CD4-positive, alpha-beta T cell treated with Interleukin-2 at 100 ng/mL for 4 hours (primary cell): ENCODE results near the gene CXCR2.
A peak's percentile ranks its signal among the peaks of the same experiment; 100 is the strongest.
"Not testable (repeated sequence)": the region's sequence is repeated elsewhere in the genome, so short reads cannot be mapped to it uniquely, and the experiment has no call there.

Experiments
- DNase-seq: peaks from one replicate; pipeline ENCODE4 v3.0.0-alpha.2; 2020; ENCODE audit warnings: low spot score

The CXCR2 gene

GRCh38 chr2:218130377-218130776, 4.5 kb downstream of the CXCR2 start:
- DNase-seq = no peak

DNA sequence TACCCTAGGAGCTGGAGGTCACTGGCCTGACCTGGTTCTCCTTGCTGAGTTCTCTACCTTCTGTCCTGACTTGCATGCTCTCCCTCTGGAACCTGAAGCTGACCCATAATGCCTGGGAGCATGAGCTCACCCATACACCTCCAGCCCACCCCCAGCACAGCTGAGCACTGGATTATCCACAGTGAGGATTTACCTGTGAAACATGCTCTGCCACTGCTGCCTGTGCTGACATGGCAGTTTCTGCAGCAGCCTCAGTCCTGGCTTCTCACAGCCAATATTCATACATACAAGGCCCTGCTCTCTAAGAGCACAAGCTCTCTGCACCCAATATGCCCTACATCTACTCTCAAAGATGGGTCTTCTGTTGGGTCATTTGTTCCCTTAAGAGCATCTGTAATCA, 5.0 kb downstream of the CXCR2 start:
- DNase-seq = no peak

DNA sequence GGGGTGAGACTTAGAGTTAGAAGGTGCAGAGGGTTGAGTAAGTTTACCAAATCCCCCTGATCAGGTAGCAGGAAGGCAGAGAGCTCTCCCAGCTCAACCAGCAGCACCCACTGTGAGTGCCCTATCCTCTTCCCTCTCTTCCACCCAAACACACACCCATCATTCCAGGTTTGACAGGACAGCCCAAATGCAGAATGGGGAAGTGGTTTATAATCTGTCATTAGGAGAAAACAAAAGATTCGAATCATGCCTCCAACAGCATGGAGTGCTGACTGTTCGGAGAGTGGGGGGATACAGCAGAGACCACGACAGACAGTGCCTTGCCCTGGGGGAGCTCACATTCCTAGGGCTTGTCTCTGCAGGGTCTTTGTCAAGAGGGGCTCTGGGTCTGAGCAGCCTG, 11.7 kb downstream of the CXCR2 start:
- no peak for DNase-seq

DNA sequence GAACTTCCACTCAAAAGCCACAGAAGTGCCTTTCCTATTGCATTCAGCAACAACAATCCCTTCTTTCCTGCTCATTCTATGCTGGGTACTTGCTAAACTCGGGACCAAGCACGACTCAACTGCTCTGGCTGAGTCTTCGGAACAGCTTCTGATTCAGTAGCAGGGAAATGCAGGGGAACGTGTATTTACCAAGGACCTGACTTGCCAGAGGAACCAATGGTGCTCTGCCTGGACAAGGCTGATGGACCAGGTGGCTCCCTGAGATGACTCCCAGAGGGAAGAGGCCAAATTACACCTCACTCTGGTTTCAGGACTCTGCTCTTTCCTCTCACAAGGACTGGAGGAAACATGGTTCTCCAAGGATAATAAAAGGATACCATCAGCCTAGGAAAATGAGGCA, 12.2 kb downstream of the CXCR2 start:
- no peak for DNase-seq

DNA sequence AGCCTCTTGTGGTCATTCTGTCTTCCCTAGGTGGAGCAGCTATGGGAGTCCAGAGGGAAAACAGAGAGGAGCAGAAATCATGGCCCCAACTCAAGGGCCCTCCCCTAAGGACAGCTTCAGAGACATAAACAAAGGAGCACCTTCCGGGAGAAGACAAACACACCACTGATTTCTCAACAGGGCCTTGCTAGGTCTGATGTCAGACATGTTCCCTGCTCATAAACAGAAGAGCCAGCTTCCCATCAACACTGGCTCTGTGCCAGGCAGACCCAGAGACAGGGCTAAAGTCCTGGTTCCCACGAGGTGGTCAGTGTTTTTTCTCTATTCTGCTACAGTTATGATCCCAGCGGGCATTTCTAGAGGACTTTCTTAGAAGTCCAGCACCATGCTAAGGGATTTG, 19.3 kb downstream of the CXCR2 start:
- DNase-seq = no peak

DNA sequence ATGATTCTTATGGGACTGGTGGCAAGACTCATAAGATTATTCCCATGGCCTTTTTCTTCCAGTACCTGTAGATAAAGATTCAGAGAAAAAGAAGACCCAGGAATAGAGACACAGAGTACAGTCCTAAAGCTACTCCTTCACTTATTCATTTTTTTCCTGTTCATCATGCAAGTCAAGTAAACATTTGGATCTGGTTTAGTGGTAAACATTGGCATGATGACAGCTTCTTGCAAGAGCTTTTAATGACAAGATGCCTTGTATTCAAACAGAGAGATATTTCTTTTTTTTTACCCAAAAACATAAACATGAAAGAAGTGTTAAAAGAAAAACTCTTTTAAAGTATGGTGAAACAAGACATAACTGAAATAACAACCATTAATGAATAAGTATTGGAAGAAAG, 20.2 kb downstream of the CXCR2 start:
- no peak for DNase-seq

DNA sequence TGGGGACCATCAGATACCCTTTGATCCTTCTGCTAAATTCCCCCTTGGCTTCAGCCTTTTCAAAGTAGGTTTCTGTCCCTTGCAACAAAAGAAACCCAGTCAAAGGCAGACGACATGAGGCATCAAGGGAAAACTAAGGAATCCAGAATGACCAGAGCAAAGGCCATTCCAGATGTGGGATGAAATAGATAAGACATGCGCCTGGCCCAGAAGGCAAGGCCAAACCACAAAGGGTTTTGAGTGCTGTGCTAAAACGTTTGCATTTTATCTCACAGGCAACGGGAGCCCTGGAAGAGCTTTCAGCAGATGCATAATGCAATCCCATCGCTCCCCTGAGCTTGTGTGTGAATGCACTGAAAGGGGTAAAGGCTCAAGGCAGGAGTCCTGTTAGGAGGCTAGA, 23.3 kb downstream of the CXCR2 start:
- no peak for DNase-seq

DNA sequence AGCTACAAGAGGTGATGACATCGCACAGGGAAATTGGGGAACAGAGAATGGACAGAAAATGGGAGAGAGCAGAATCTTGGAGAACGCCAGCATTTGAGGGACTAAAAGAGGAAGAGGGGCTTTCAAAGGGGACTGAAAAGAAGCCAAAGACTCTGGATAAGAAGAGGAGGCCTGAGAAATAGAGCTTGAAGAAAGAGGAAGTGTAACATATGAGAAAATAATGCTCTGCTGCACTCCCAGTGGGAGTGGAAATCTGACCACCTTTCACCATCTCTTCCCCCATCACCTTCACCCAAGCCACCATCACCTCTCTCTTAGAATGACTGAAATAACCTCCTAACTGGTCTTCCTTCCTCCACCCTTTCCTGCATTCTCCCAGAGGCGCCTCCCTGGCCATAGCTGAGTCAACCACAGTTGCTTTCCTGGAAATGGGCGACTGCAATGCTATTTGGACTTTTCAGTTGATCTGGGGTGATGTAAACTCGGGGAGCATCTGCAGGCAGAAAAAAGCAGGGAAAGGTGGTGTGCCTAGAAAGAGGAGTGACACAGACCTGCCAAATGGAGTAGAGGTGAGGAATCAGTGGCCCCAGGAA, 24.1 kb downstream of the CXCR2 start:
- no peak for DNase-seq

DNA sequence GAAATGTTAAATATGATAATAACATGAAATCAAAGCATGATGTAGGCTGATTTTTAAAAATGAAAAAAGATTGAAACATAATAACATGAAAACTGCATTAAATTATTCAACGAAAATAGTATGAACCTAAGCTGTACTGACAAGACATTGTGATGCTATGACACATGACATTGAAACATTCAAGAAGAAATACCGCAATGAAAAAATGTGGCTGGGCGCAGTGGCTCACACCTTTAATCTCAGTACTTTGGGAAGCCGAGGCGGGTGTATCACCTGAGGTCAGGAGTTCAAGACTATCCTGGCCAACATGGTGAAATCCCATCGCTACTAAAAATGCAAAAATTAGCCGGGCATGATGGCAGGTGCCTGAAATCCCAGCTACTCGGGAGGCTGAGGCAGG, 26.3 kb downstream of the CXCR2 start:
- DNase-seq = no peak

- DNase-seq = no peak
These were observed 26.9 kb downstream of the CXCR2 start for GRCh38 chr2:218152777-218153176.

DNA sequence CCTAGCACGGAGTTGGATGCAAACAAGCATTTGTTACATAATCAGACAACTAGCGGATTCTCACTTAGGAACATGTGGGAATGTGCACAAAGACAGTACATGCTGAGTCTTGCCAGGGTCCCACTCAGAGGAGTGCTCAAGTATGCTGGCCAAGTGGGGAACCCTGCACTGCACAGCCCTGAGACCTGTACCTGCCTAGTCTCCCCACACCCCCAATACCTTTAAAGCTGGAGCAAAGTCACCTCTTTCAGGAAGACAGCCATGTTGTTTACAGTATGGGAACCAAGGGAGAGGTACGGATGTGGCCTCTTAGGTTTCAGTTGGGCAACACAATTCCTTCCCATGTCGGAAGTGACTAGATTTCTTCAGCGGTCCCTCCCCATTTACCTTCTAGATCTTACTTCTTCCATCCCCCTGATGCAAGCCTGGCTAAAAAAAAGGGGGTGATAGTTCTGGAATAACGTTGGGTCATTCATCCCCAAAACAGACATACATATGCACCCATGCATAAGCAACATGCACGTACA, 30.2 kb downstream of the CXCR2 start:
- no peak for DNase-seq

DNA sequence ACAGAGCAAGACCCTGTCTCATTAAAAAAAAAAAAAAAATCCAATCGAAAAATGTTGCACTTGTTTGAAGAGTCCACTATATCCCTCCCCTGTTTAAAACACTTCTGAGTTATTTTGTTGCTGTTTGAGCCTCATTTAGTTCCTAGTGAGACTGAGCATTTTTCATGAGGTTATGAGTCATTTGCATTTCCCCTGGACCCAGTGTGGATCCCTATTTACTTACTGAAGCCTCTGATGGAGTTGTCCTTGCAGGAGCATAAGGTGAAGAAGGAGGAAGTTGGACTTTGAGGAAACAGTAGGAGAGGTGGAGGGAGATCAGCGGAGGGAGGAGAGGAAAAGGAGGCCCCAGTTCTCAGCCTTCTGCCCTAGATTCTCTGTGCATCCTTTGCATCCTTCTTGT, 35.8 kb downstream of the CXCR2 start:
- no peak for DNase-seq

- DNase-seq = no peak
These were observed 37.0 kb downstream of the CXCR2 start for GRCh38 chr2:218162814-218163213.

GRCh38 chr2:218166791-218167190, 41.0 kb downstream of the CXCR2 start, which contains the start of gene CXCR1:
TSS of gene CXCR1 (minus strand) at chr2:218166962. CDS start at chr2:218165211, 1,751 bp downstream.
- DNase-seq = peak; percentile 74

DNA sequence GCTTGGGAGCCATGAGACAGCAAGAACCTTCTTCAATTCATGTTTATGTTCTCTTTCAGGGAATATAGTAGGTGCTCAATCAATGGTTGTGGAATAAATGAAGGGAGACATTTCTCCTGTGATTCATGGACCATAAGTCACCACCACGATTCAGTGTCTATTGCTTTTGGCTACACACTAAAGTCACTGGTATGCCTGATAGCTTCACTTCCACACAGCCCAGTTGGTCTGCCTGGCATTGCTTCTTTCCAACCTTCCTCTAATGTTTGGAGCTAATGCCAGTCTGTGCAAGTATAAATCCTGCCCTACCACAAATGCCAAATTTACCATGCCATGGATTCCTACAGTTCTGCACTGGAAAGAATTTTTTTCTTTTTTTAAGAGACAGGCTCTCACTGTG, 42.2 kb downstream of the CXCR2 start:
- no peak for DNase-seq

- peak; percentile 78 for DNase-seq
These were observed 43.0 kb downstream of the CXCR2 start for GRCh38 chr2:218168635-218169462.

- no peak for DNase-seq
These were observed 44.1 kb downstream of the CXCR2 start for GRCh38 chr2:218169757-218170546.

- not testable (repeated sequence) for DNase-seq
These were observed 45.9 kb downstream of the CXCR2 start for GRCh38 chr2:218171744-218172143.

DNA sequence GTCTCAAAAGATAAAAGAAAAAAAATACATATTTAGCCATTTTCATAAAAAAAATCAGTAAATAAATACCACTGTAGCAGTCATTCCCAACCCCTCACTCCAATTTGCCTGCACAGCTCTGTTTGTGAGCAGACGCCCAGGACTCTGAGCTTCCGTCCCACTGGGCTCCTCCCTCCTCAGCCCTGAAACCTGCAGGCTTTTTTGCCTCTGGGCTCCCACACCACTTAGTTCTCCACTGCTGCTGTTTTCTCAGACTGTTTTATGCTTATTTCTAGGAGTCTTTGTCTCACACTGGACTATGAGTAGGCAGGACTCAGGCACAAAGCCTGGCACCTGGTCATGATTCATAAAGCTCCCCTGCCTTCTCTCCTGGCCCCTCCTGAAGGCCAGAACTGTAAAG, 47.0 kb downstream of the CXCR2 start:
- no peak for DNase-seq

DNA sequence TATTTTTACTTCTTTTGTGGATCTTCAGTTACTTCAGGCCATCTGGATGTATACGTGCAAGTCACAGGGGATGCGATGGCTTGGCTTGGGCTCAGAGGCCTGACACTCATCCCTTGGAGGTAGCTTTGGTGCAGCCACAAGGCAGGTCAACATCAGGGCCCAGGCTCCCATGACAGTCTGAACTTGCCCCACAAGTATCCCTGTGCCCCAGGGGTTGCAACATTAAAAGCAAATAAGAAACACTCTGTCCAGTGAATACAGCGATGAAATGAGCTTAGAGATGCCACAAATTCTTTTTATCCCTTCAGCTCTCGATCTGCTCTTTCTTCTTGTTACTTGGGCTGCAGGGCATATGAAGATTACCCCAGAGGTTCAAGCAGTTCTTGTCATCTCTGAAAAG, 54.0 kb downstream of the CXCR2 start:
- DNase-seq = no peak

DNA sequence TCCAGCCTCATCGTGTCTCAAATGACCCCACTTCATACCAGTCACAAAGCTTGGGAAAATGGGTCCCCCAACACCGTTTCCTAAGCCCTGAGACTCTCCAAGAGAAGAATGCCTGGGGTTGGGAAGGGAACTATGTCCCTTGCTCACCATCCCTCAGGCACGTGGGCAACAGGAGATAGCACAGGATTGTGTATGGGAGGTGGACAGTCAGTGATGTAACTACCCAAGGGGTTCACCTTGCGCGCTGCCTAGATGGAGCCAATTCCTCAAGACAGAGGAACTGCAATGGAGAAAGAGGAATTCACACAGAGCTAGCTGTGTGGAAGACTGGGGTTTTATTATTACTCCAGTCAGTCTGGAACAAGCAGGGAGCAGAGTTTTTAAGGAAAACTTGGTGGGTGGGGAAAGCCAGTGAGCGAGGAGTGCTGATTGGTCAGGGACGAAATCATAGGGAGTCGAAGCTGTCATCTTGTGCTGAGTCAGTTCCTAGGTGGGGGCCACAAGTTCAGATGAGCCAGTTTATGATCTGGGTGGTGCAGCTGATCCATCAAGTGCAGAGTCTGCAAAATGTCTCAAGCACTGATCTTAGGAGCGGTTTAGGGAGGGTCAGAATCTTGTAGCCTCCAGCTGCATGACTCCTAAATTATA, 54.8 kb downstream of the CXCR2 start:
- DNase-seq = no peak

DNA sequence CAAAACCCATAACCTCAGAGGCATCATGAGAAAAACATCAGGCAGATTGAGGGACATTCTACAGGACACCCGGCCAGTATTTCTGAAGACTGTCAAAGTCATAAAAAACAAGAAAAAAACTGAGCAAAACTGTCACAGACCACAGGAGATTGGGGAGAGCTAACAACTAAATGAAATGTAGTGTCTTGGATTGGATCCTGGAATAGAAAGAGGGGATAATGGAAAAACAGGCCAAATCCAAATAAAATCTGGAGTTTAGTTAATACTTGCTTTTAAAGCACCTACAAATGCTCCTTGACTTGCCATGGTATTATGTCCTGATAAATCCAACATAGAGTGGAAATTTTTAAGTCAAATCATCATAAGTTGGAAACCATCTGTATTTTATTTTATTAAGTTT, 58.5 kb downstream of the CXCR2 start:
- DNase-seq = no peak
